OCI-LY7 (cell line): ENCODE measurements around the gene ZNF277. TPM values are rescaled to one million over a fixed set of nuclear protein-coding genes. Genes with fewer than 3 reads are reported as not detected.

Source experiments
- BruUV-seq: library from RNA; stranded (reverse); fragments of 400-500 nt; replicated peaks from 2 replicates; lab custom pipeline; 2021; lab: Mats Ljungman, UMichigan
- CTCF ChIA-PET: fragments of 300-600 bp; sonication (Branson Sonifier 250); formaldehyde crosslinking; loops from one replicate; lab custom pipeline; 2022; ENCODE audit warnings: antibody characterized with exemption; ENCODE audit not compliant: unreplicated experiment; lab: Charles Lee
- POLR2A ChIA-PET: fragments of 300-600 bp; sonication (Branson Sonifier 250); formaldehyde crosslinking; loops from one replicate; lab custom pipeline; 2022; ENCODE audit warnings: antibody characterized with exemption; lab: Charles Lee
- DNase-seq: peaks from one replicate; pipeline ENCODE4 v3.0.0-alpha.2; 2015; ENCODE audit warnings: low spot score
- H2AFZ ChIP-seq: fragments of 200-600 bp; sonication (generic), shearing (Covaris generic); 2 replicates; pipeline ENCODE4 v1.6.1; 2014; ENCODE audit warnings: mild to moderate bottlenecking, antibody characterized with exemption, low read length, moderate library complexity
- H3K27ac ChIP-seq: fragments of 200-600 bp; sonication (generic); 2 replicates; pipeline ENCODE4 v1.5.1; 2014; ENCODE audit warnings: mixed run types, low read depth, mild to moderate bottlenecking, moderate library complexity, low read length, inconsistent platforms; ENCODE audit not compliant: poor library complexity, severe bottlenecking
- H3K36me3 ChIP-seq: fragments of 200-600 bp; sonication (generic); 2 replicates; pipeline ENCODE4 v1.6.1; 2014; ENCODE audit warnings: mild to moderate bottlenecking, antibody characterized with exemption, low read length, moderate library complexity, mixed read lengths; ENCODE audit not compliant: insufficient read depth
- H3K4me1 ChIP-seq: fragments of 200-600 bp; sonication (generic); 2 replicates; pipeline ENCODE4 v1.5.1; 2014; ENCODE audit warnings: mild to moderate bottlenecking, low read length; ENCODE audit not compliant: insufficient read depth, poor library complexity, severe bottlenecking
- H3K4me2 ChIP-seq: fragments of 200-600 bp; sonication (generic); 2 replicates; pipeline ENCODE4 v1.6.1; 2014; ENCODE audit warnings: mild to moderate bottlenecking, low read length
- H3K4me3 ChIP-seq: fragments of 200-600 bp; sonication (generic); 2 replicates; pipeline ENCODE4 v1.5.1; 2014; ENCODE audit warnings: mild to moderate bottlenecking, low read depth, low read length; ENCODE audit not compliant: poor library complexity, severe bottlenecking
- H3K79me2 ChIP-seq: fragments of 200-600 bp; sonication (generic); 2 replicates; pipeline ENCODE4 v1.6.1; 2016; ENCODE audit warnings: low read depth, mild to moderate bottlenecking, low read length, moderate library complexity, mixed read lengths; ENCODE audit not compliant: insufficient read depth
- H3K9me2 ChIP-seq: fragments of 200-600 bp; sonication (generic); 2 replicates; pipeline ENCODE4 v1.6.1; 2016; ENCODE audit warnings: mild to moderate bottlenecking, low read length, mixed read lengths; ENCODE audit not compliant: insufficient read depth
- H3K9me3 ChIP-seq: fragments of 200-600 bp; sonication (generic); 2 replicates; pipeline ENCODE4 v1.6.1; 2014; ENCODE audit warnings: mild to moderate bottlenecking, mixed run types, low read length, mixed read lengths
- H4K20me1 ChIP-seq: fragments of 200-600 bp; sonication (generic); 2 replicates; pipeline ENCODE4 v1.6.1; 2014; ENCODE audit warnings: mild to moderate bottlenecking, antibody characterized with exemption, low read length, moderate library complexity, mixed read lengths; ENCODE audit not compliant: insufficient read depth
- EZH2phosphoT487 ChIP-seq: fragments of 200-600 bp; sonication (generic); IDR thresholded peaks from 2 replicates; pipeline ENCODE4 v1.6.1; 2018; ENCODE audit warnings: low read depth, borderline replicate concordance, mild to moderate bottlenecking, mixed run types, antibody characterized with exemption, low read length, moderate library complexity, mixed read lengths
- intact Hi-C: fragments of 100-400 bp; cut with micrococcal nuclease; formaldehyde crosslinking; loops from one replicate; pipeline ENCODE4 v1.10.0; 2022; ENCODE audit not compliant: unreplicated experiment
- total RNA-seq, 2 experiments: library from RNA; depleted of rRNA in 1 of 2; stranded (reverse); fragments of >200 nt in 1 of 2; shearing (Covaris generic) in 1 of 2; gene quantifications; 2 replicates each; pipeline ENCODE4 v1.2.3, GENCODE V29; 2014 to 2022
- TF ChIP-seq, protein P1 (sequence below): fragments of 200-600 bp; sonication (generic); conservative IDR thresholded peaks from 2 replicates; pipeline ENCODE4 v1.5.1; 2014; ENCODE audit warnings: mild to moderate bottlenecking, antibody characterized with exemption, low read length, moderate library complexity, mixed read lengths

The ZNF277 gene
- total RNA-seq, 2 experiments from 2014 or later: 18.1 to 20.5 TPM

GRCh38 chr7:112279042-112279441 lies 72.5 kb downstream of the ZNF277 start:
- no peaks in the 10 kb centered on the region for H3K4me1 ChIP-seq
- H2AFZ ChIP-seq: no peak overlapping the region
- intact Hi-C loops: no loop called here
- ChIA-PET POLR2A (no interaction called here), CTCF (no interaction called here)
- no peaks in the 10 kb centered on the region for H3K36me3 ChIP-seq
- no peak for DNase-seq
- H3K4me3 ChIP-seq: no peak overlapping the region
- no peaks in the 10 kb centered on the region for H4K20me1 ChIP-seq
- H3K4me2 ChIP-seq: no peak overlapping the region
- no peak for TF ChIP-seq EZH2phosphoT487
- TF ChIP-seq, protein P1, sequence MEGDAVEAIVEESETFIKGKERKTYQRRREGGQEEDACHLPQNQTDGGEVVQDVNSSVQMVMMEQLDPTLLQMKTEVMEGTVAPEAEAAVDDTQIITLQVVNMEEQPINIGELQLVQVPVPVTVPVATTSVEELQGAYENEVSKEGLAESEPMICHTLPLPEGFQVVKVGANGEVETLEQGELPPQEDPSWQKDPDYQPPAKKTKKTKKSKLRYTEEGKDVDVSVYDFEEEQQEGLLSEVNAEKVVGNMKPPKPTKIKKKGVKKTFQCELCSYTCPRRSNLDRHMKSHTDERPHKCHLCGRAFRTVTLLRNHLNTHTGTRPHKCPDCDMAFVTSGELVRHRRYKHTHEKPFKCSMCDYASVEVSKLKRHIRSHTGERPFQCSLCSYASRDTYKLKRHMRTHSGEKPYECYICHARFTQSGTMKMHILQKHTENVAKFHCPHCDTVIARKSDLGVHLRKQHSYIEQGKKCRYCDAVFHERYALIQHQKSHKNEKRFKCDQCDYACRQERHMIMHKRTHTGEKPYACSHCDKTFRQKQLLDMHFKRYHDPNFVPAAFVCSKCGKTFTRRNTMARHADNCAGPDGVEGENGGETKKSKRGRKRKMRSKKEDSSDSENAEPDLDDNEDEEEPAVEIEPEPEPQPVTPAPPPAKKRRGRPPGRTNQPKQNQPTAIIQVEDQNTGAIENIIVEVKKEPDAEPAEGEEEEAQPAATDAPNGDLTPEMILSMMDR: no peak
- H3K9me3 ChIP-seq: no peaks in the 10 kb centered on the region
- BruUV-seq: no TSS peak
- no peaks in the 10 kb centered on the region for H3K9me2 ChIP-seq
- no peaks in the 10 kb centered on the region for H3K79me2 ChIP-seq
- no peak overlapping the region for H3K27ac ChIP-seq

GRCh38 chr7:112280267-112280666 lies 73.8 kb downstream of the ZNF277 start:
- Histone ChIP-seq H3K36me3 (no peaks in the 10 kb centered on the region), H3K4me1 (no peaks in the 10 kb centered on the region), H3K79me2 (no peaks in the 10 kb centered on the region), H3K4me2 (no peak overlapping the region), H3K9me2 (no peaks in the 10 kb centered on the region), H3K9me3 (no peaks in the 10 kb centered on the region), H3K4me3 (no peak overlapping the region), H2AFZ (no peak overlapping the region), H3K27ac (no peak overlapping the region), H4K20me1 (no peaks in the 10 kb centered on the region)
- DNase-seq: no peak
- no peak for TF ChIP-seq EZH2phosphoT487
- TF ChIP-seq, protein P1: no peak
- ChIA-PET CTCF (no interaction called here), POLR2A (interaction anchor here (0.7 kb wide), 2 partner anchors 95 to 1038 kb away, joined by 3 read pairs; no protein-coding TSS in a partner anchor)
- intact Hi-C loops: no loop called here
- BruUV-seq: no TSS peak

GRCh38 chr7:112282476-112283188 lies 76.1 kb downstream of the ZNF277 start:
- Histone ChIP-seq H3K9me2 (no peaks in the 10 kb centered on the region), H4K20me1 (no peaks in the 10 kb centered on the region), H3K9me3 (no peaks in the 10 kb centered on the region), H3K4me1 (no peaks in the 10 kb centered on the region), H3K36me3 (no peaks in the 10 kb centered on the region), H3K79me2 (no peaks in the 10 kb centered on the region), H3K27ac (no peak overlapping the region), H3K4me3 (no peak overlapping the region), H3K4me2 (no peak overlapping the region), H2AFZ (no peak overlapping the region)
- ChIA-PET POLR2A (no interaction called here), CTCF (no interaction called here)
- BruUV-seq: no TSS peak
- DNase-seq: no peak
- TF ChIP-seq, protein P1: no peak
- TF ChIP-seq EZH2phosphoT487: no peak
- intact Hi-C loops: no loop called here
